ENCODE measurements around the gene APOD. TPM values are rescaled to one million over a fixed set of nuclear protein-coding genes. Genes with fewer than 3 reads are reported as not detected.

APOD gene
- total RNA-seq, 6 donors from 2014 or later: 29.7 to 120 (median 67.4) TPM

- Histone ChIP-seq H3K27me3 (no peaks in the 10 kb centered on the region), H3K4me1 (peaks cover 0 to 20% (median 7%) of the 10 kb centered on the region in 4 donors), H3K27ac (no peak overlapping the region), H3K9me3 (no peaks in the 10 kb centered on the region), H3K36me3 (peaks cover 0 to 5% (median 2%) of the 10 kb centered on the region in 4 donors), H3K4me3 (no peak overlapping the region)
- DNase-seq (no peak), ATAC-seq (ENCODE audit: low FRiP score in 2 of 2) (no peak)
- 73 to 88% methylated on average over 7 of the region's 7 CpGs for WGBS, 2 donors
- no peak for TF ChIP-seq POLR2A (IDR thresholded peaks at IDR 0.05)
Measured at GRCh38 chr3:195532834-195533233, 50.9 kb downstream of the APOD start.

GRCh38 chr3:195532345-195532744 is 51.4 kb downstream of the APOD start:
- TF ChIP-seq POLR2AphosphoS5 (IDR thresholded peaks at IDR 0.05) (no peak), EP300 (IDR thresholded peaks at IDR 0.05) (no peak), CTCF (IDR thresholded peaks at IDR 0.05) (no peak), POLR2A (IDR thresholded peaks at IDR 0.05) (no peak)
- Histone ChIP-seq H3K4me1 (peaks cover 0 to 16% (median 6%) of the 10 kb centered on the region in 4 donors), H3K27me3 (no peaks in the 10 kb centered on the region), H3K36me3 (peaks cover 0 to 8% (median 3%) of the 10 kb centered on the region in 4 donors), H3K4me3 (no peak overlapping the region), H3K27ac (no peak overlapping the region), H3K9me3 (no peaks in the 10 kb centered on the region)
- WGBS, 2 donors: 43 to 74% methylated on average over 3 of the region's 3 CpGs
- no peak for ATAC-seq (ENCODE audit: low FRiP score in 2 of 2)
- no peak for DNase-seq

GRCh38 chr3:195531683-195532082 is 52.1 kb downstream of the APOD start:
- Histone ChIP-seq H3K27me3 (no peaks in the 10 kb centered on the region), H3K4me3 (no peak overlapping the region), H3K9me3 (no peaks in the 10 kb centered on the region), H3K36me3 (peaks cover 0 to 12% (median 4%) of the 10 kb centered on the region in 4 donors), H3K27ac (no peak overlapping the region), H3K4me1 (peaks cover 0 to 16% (median 6%) of the 10 kb centered on the region in 4 donors)
- no peak for ATAC-seq (ENCODE audit: low FRiP score in 2 of 2)
- DNase-seq: no peak
- TF ChIP-seq EP300 (IDR thresholded peaks at IDR 0.05): no peak
- TF ChIP-seq POLR2AphosphoS5 (IDR thresholded peaks at IDR 0.05): no peak
- no peak for TF ChIP-seq CTCF (IDR thresholded peaks at IDR 0.05)
- no peak for TF ChIP-seq POLR2A (IDR thresholded peaks at IDR 0.05)
- WGBS, 2 donors: 97% methylated on average over 5 of the region's 5 CpGs

- DNase-seq: no peak
- Histone ChIP-seq H3K27me3 (no peaks in the 10 kb centered on the region), H3K4me1 (peaks cover 0 to 7% (median 2%) of the 10 kb centered on the region in 4 donors), H3K36me3 (peaks cover 13 to 40% (median 17%) of the 10 kb centered on the region in 4 donors), H3K4me3 (no peak overlapping the region), H3K27ac (no peak overlapping the region), H3K9me3 (no peaks in the 10 kb centered on the region)
- no peak for ATAC-seq (ENCODE audit: low FRiP score in 2 of 2)
- WGBS, 2 donors: 93 to 97% methylated on average over 4 of the region's 4 CpGs
- TF ChIP-seq POLR2AphosphoS5 (IDR thresholded peaks at IDR 0.05) (no peak), CTCF (IDR thresholded peaks at IDR 0.05) (no peak), POLR2A (IDR thresholded peaks at IDR 0.05) (no peak), EP300 (IDR thresholded peaks at IDR 0.05) (no peak)
Measured at GRCh38 chr3:195526492-195526891, 57.2 kb downstream of the APOD start.

- peak overlapping the region in 2 of 4 donors; percentile 17 to 49 for H3K27ac ChIP-seq
- WGBS, 2 donors: 66 to 77% methylated on average over 14 of the region's 14 CpGs
- no peaks in the 10 kb centered on the region for H3K27me3 ChIP-seq
- no peak for DNase-seq
- no peak overlapping the region for H3K4me3 ChIP-seq
- ATAC-seq (ENCODE audit: low FRiP score in 2 of 2): no peak
- no peaks in the 10 kb centered on the region for H3K9me3 ChIP-seq
- peaks cover 13 to 42% (median 17%) of the 10 kb centered on the region in 4 donors for H3K36me3 ChIP-seq
- peaks cover 0 to 7% (median 2%) of the 10 kb centered on the region in 4 donors for H3K4me1 ChIP-seq
- no peak for TF ChIP-seq POLR2AphosphoS5 (IDR thresholded peaks at IDR 0.05)
- TF ChIP-seq EP300 (IDR thresholded peaks at IDR 0.05): no peak
- no peak for TF ChIP-seq POLR2A (IDR thresholded peaks at IDR 0.05)
- no peak for TF ChIP-seq CTCF (IDR thresholded peaks at IDR 0.05)
Measured at GRCh38 chr3:195524171-195524896, 59.4 kb downstream of the APOD start.
